Measurements from ENCODE around the gene HOXC10. TPM values are rescaled to one million over a fixed set of nuclear protein-coding genes. Genes with fewer than 3 reads are reported as not detected.

HOXC10 gene
- total and polyA plus RNA-seq, 10 of the 15 experiments (the other 5 are each of a cell fraction or from before 2014, with no cell fraction given), result 0.59 TPM; not detected in 9

GRCh38 chr12:53997204-53998109 is 12.5 kb downstream of the HOXC10 start:
- Histone ChIP-seq H3K9ac (ENCODE audit: control insufficient read depth, insufficient read depth, low read length) (no peak overlapping the region), H3K27ac (ENCODE audit: control insufficient read depth, insufficient read depth) (no peak overlapping the region), H4K20me1 (ENCODE audit: control insufficient read depth, insufficient read depth) (no peaks in the 10 kb centered on the region), H3K4me1 (ENCODE audit: control insufficient read depth, insufficient read depth, low read length) (peaks cover 7% of the 10 kb centered on the region), H3K27me3 (replicated peaks in 1 of 2; ENCODE audit: control insufficient read depth in 2 of 2, insufficient read depth in 2 of 2, low read length in 1 of 2) (peaks cover 23 to 53% of the 10 kb centered on the region in 2 experiments), H2AFZ (ENCODE audit: control insufficient read depth, low read depth, low read length) (no peak overlapping the region), H3K9me3 (replicated peaks; ENCODE audit: control insufficient read depth, insufficient read depth, low read length) (no peaks in the 10 kb centered on the region), H3K36me3 (ENCODE audit: control insufficient read depth in 2 of 2, insufficient read depth in 2 of 2, low read length in 1 of 2) (no peaks in the 10 kb centered on the region), H3K4me2 (ENCODE audit: control insufficient read depth, insufficient read depth) (no peak overlapping the region), H3K4me3 (no peak overlapping the region), H3K79me2 (ENCODE audit: control insufficient read depth, insufficient read depth, low read length) (no peaks in the 10 kb centered on the region)
- in situ Hi-C loops (cut with MboI) (no loop called here), intact Hi-C loops (cut with micrococcal nuclease; ENCODE audit: unreplicated experiment) (no loop called here)
- RAD21 ChIA-PET (ENCODE audit: unreplicated experiment), result interaction anchor here (0.7 to 0.9 kb wide), 2 partner anchors 10 to 26 kb away, joined by 3 read pairs; no protein-coding TSS in a partner anchor
- WGBS (ENCODE audit: insufficient coverage, insufficient replicate concordance, low lambda C conversion rate, missing lambda C conversion rate), result 35% methylated on average over 22 of the region's 35 CpGs
- no peak for TF ChIP-seq SPI1 (IDR thresholded peaks at IDR 0.05; ENCODE audit: borderline replicate concordance, insufficient read depth, low read depth, low read length)
- TF ChIP-seq, protein P1, sequence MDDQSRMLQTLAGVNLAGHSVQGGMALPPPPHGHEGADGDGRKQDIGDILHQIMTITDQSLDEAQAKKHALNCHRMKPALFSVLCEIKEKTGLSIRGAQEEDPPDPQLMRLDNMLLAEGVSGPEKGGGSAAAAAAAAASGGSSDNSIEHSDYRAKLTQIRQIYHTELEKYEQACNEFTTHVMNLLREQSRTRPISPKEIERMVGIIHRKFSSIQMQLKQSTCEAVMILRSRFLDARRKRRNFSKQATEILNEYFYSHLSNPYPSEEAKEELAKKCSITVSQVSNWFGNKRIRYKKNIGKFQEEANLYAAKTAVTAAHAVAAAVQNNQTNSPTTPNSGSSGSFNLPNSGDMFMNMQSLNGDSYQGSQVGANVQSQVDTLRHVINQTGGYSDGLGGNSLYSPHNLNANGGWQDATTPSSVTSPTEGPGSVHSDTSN (IDR thresholded peaks at IDR 0.05; ENCODE audit: insufficient replicate concordance, low read depth, low read length), result peak; percentile 44
- TF ChIP-seq IKZF2 (IDR thresholded peaks at IDR 0.05), result no peak
- no peak for TF ChIP-seq MTA2 (IDR thresholded peaks at IDR 0.05; ENCODE audit: low read depth)
- no peak for TF ChIP-seq NFYA (IDR thresholded peaks at IDR 0.05; ENCODE audit: borderline replicate concordance, low read depth, low read length)
- TF ChIP-seq, protein P2, sequence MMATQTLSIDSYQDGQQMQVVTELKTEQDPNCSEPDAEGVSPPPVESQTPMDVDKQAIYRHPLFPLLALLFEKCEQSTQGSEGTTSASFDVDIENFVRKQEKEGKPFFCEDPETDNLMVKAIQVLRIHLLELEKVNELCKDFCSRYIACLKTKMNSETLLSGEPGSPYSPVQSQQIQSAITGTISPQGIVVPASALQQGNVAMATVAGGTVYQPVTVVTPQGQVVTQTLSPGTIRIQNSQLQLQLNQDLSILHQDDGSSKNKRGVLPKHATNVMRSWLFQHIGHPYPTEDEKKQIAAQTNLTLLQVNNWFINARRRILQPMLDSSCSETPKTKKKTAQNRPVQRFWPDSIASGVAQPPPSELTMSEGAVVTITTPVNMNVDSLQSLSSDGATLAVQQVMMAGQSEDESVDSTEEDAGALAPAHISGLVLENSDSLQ (IDR thresholded peaks at IDR 0.05), result peak; percentile 75
- no peak for TF ChIP-seq NFIC (IDR thresholded peaks at IDR 0.05; ENCODE audit: low read depth, low read length)
- TF ChIP-seq, protein P3, sequence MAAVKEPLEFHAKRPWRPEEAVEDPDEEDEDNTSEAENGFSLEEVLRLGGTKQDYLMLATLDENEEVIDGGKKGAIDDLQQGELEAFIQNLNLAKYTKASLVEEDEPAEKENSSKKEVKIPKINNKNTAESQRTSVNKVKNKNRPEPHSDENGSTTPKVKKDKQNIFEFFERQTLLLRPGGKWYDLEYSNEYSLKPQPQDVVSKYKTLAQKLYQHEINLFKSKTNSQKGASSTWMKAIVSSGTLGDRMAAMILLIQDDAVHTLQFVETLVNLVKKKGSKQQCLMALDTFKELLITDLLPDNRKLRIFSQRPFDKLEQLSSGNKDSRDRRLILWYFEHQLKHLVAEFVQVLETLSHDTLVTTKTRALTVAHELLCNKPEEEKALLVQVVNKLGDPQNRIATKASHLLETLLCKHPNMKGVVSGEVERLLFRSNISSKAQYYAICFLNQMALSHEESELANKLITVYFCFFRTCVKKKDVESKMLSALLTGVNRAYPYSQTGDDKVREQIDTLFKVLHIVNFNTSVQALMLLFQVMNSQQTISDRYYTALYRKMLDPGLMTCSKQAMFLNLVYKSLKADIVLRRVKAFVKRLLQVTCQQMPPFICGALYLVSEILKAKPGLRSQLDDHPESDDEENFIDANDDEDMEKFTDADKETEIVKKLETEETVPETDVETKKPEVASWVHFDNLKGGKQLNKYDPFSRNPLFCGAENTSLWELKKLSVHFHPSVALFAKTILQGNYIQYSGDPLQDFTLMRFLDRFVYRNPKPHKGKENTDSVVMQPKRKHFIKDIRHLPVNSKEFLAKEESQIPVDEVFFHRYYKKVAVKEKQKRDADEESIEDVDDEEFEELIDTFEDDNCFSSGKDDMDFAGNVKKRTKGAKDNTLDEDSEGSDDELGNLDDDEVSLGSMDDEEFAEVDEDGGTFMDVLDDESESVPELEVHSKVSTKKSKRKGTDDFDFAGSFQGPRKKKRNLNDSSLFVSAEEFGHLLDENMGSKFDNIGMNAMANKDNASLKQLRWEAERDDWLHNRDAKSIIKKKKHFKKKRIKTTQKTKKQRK (IDR thresholded peaks at IDR 0.05; ENCODE audit: low read depth, low read length), result no peak
- TF ChIP-seq EZH2 (IDR thresholded peaks at IDR 0.05; ENCODE audit: borderline replicate concordance, control insufficient read depth, low read depth, low read length), result 0 out of 2 replicates have a peak, but pooled peaks have one; percentile 5
- POLR2A ChIA-PET, result no interaction called here
- DNase-seq (ENCODE audit: low read depth, low spot score) (no peak), FAIRE-seq (no peak), ATAC-seq (no peak; the same call in 2 of the 3 replicates)
- SMC1A ChIA-PET (ENCODE audit: uncharacterized antibody, unreplicated experiment), result interaction anchor here (0.8 to 1.7 kb wide), 4 partner anchors 20 to 209 kb away, joined by 3 to 4 read pairs (median 3); partner anchors contain the start of gene HOXC5
- CTCF ChIA-PET, result interaction anchor here (1.0 to 4.2 kb wide), 8 partner anchors 9 to 232 kb away, joined by 3 to 20 read pairs (median 4); partner anchors contain the start of gene SMUG1
- BruUV-seq (replicated peaks), result no TSS peak
